ENCODE measurements around the gene SESTD1.
"Not testable (repeated sequence)": the region's sequence is repeated elsewhere in the genome, so short reads cannot be mapped to it uniquely, and the experiment has no call there.

Gene SESTD1

GRCh38 chr2:179235463-179236108 lies 29.0 kb downstream of the SESTD1 start:
- no peak for DNase-seq

DNA sequence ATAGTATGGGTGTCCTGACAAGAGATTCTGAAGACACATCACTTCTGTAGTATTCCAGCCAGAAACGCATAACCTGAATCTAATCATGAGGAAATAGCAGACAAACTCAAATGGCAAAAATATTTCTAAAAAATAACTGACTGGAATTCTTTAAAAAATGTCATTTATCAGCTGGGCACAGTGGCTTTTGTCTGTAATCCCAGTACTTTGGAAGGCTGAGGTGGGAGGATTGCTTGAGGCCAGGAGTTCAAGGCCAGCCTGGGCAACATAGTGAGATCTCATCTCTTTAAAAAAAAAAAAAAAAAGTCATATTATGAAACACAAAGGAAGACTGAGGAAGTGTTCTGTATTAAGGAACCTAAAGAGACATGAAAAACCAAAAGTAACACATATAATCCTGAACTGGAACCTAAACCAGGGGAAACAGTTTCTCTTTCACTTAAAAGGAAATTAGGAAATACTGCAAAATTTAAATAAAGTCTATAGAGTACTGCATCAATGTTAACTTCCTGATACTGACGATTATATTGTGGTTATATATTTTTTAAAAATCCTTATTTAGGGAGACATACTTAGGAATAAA lies 29.9 kb downstream of the SESTD1 start:
- DNase-seq: no peak

DNA sequence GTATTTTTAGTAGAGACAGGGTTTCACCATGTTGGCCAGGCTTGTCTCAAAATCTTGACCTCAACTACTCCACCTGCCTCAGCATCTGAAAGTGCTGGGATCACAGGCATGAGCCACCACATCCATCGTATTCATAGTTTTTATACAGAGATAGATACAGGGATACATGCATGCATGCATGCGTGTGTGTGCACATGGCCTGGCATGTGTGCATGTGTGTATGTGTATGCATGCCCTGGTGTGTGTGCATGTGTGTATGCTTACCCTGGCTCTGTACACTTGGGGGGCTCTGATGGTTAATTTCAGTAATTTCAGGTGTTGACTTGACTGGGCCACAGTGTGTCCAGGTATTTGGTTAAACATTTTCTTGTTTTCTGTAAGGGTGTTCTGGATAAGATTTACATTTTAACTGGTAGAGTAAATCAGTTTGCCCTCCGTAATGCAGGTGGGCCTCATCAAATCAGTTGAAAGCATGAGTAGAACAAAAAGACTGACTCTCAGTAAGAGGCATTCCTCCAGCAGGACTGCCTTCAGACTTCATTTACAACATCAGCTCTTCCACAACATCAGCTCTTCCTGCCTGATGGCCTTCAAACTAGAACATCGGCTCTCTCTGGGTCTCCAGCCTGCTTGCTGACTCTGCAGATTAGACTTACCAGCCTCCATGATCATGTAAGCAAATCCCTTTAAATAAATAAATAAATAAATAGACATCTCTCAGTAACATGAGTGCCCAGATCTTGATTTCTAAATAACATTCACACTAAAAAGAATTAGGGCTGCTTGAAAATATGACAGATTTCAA lies 30.8 kb downstream of the SESTD1 start:
- DNase-seq: no peak

GRCh38 chr2:179233083-179233490 lies 31.5 kb downstream of the SESTD1 start:
- no peak for DNase-seq

- no peak for DNase-seq
These were observed 37.7 kb downstream of the SESTD1 start for GRCh38 chr2:179226961-179227259.

DNA sequence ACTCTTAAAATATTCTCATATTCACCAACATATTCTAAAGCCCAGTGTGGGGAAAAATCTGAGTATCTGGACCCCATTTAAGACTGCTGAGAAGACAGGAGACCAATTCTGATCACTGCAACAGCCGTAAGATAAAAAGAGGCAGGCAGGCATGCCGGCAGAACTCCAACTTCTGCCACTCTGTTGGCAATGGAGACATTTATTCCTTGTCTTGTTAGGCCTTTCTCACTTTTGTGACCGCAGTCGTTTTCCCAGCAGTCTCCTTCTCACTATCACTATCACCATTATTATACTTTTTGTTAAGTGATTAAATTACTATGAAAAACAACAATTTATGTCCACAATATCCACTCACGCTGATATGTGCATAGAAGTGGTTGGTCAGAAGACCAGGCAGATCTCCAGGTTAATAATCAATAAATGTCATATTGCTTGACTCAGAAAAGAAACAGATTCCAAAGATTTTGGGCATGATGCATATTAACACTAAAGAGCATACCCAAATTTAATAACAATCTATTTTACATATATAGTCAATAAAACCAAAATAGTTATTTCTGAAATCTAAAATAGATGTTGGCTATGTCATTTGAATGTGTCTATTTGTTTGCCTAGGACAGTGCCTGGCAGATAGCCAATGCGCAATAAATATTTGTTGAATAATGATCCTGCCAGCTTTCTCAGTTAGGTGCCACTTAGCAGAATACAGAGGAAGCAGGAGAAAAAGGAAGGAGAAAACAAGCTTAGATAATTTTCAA lies 38.2 kb downstream of the SESTD1 start:
- peak; percentile 86 for DNase-seq

GRCh38 chr2:179224361-179224760 lies 40.3 kb downstream of the SESTD1 start:
- DNase-seq: no peak

GRCh38 chr2:179222076-179222475 lies 42.6 kb downstream of the SESTD1 start:
- DNase-seq: no peak

- peak; percentile 72 for DNase-seq
These were observed 45.6 kb downstream of the SESTD1 start for GRCh38 chr2:179218848-179219594.

DNA sequence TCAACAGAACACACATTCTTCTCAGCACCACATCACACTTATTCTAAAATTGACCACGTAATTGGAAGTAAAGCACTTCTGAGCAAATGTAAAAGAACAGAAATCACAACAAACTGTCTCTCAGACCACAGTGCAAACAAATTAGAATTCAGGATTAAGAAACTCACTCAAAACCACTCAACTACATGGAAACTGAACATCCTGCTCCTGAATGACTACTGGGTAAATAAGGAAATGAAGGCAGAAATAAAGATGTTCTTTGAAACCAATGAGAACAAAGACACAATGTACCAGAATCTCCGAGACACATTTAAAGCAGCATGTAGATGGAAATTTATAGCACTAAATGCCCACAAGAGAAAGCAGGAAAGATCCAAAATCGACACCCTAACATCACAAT lies 50.0 kb downstream of the SESTD1 start:
- not testable (repeated sequence) for DNase-seq

GRCh38 chr2:179211355-179211754 lies 53.3 kb downstream of the SESTD1 start:
- DNase-seq: no peak

- DNase-seq: not testable (repeated sequence)
These were observed 56.4 kb downstream of the SESTD1 start for GRCh38 chr2:179208277-179208676.

DNA sequence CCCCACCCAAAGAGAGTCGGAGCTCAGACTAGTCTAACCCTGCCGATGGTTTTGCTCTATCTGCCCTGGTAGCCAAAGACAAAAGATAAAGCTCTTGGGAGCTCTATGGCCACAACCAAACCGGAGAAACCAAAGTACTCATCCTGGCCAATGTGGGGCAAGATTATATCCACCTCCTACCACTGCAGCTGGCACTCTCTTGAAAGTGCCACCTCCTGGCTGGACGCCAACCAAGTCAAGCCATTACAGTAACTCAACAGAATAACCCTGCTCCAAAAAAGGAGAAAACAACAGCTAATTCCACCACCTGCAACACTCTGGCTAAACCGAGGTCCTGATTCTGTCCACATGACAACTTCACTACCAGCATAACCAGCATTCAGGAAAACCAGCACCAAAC lies 57.6 kb downstream of the SESTD1 start:
- no peak for DNase-seq

DNA sequence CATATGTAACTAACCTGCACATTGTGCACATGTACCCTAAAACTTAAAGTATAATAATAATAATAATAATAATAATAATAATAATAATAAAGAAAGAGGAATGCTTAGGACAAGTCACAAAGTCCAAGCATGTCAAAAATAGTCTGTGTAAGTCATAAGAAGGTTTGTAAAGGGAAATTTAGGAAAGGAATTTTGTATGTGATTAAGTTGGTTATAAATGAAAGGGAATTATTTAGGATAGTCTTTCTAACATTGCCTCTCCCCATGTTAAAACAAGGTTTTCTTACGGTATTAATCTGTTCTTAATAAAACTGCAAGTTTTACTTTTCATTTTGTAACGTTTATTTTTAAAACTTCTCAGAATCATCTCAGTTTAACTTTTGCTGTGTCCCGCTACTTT lies 62.8 kb downstream of the SESTD1 start:
- no peak for DNase-seq

- not testable (repeated sequence) for DNase-seq
These were observed 68.6 kb downstream of the SESTD1 start for GRCh38 chr2:179195926-179196590.

DNA sequence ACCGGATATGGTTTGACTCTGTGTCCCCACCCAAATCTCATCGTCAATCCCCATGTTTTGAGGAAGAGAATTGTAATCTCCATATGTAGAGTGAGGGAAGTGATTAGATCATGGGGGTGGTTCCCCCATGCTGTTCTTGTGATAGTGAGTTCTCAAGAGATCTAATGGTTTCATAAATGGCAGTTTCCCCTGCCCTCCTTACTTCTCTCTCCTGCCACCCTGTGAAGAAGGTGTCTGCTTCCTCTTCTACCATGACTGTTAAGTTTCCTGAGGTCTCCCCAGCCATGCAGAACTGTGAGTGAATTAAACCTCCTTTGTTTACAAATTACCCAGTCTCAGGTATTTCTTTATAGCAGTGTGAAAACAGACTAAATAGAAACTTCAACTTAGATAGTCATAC lies 69.5 kb downstream of the SESTD1 start:
- no peak for DNase-seq

DNA sequence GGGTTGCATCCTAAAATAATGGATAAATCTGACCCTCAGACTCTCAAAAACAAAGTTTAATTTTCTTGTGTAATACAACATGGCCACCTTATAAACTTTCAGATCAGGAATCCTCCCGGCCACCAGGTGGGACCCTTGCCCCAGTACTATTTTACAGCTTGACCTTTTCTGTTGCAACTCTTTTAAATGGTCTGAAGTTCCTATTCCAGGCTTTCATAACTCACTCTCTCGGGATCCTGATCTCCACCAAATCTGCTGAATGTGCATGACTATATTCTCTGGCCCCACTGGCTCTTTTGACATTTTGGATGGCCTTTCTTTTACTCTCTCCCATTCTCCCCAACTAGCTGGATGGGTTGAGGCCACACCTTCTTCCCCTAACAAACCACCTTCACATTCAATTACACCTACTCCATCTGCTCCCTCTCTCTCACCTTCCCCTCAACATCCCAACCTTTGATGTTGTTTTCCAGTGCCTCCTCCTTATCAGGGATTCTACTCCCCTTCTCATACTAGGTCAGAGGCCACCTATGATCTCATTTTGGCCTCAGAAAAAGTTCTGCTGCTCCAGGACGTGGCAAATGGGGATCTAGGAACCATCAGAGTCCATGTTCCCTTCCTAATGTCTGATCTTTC lies 70.8 kb downstream of the SESTD1 start:
- no peak for DNase-seq

DNA sequence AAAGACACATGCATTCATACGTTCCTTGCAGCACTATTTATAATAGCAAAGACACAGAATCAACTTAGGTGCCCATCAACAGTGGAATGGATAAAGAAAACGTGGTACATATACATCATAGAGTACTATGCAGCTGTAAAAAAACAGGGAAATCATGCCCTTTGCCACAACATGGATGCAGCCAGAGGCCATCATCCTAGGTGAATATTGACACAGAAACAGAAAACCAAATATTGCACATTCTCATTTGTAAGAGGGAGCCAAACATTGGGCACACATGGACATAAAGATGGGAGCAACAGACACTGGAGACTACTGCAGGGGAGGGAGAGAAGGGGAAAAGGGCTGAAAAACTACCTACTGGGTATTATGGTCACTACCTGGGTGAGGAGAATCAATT lies 73.5 kb downstream of the SESTD1 start:
- no peak for DNase-seq

GRCh38 chr2:179186126-179186525 lies 78.5 kb downstream of the SESTD1 start:
- no peak for DNase-seq

- no peak for DNase-seq
These were observed 80.0 kb downstream of the SESTD1 start for GRCh38 chr2:179184610-179185009.

DNA sequence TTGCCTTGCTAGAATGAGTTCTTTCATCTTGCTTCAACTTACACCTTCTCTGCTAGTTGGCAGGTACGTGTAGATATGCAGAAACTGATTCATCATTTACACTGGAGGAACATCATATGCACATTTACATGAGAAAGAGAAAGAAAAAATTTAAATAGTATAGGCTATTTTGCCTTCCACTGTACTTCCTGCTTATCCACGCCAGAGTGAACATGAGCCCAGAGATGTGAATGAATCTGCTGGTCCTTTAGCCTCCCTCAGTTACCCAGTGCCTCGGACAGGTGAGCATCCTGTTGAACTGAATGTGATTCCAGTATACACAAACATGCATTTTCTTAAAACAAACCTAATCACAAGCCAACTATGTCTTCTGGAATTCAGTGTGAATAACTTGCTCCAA lies 83.6 kb downstream of the SESTD1 start:
- no peak for DNase-seq

DNA sequence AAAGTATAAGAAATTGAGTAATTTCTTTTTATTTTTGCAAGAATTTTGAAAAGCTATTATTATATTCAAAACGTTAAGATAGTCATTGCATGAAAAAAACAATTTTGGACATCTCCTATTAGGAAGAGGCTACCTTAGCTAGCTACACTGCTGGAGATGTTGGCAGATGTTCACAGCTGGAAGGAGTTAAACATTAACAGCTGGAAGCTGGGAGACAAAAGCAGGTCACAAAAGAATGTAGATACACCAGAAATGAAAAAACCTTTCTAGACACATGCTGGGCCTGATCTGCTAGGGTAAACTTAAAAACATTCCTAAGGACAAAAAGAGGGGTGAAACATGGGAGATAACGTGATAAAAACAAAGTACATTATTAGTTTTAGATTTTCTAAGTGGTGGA lies 84.4 kb downstream of the SESTD1 start:
- no peak for DNase-seq

Data from COR-L47 (cell line).